Loucy (cell line): ENCODE data around the gene TRIM47.

ENCODE experiments used
- CTCF ChIP-seq: fragments of 200-600 bp; sonication (generic); conservative IDR thresholded peaks from 2 replicates; pipeline ENCODE4 v1.5.1; 2014; ENCODE audit warnings: mild to moderate bottlenecking, antibody characterized with exemption, low read length
- EZH2phosphoT487 ChIP-seq: fragments of 200-600 bp; IDR thresholded peaks from 2 replicates; pipeline ENCODE4 v1.6.1; 2018; ENCODE audit warnings: antibody characterized with exemption, mild to moderate bottlenecking, moderate library complexity, borderline replicate concordance

DNA sequence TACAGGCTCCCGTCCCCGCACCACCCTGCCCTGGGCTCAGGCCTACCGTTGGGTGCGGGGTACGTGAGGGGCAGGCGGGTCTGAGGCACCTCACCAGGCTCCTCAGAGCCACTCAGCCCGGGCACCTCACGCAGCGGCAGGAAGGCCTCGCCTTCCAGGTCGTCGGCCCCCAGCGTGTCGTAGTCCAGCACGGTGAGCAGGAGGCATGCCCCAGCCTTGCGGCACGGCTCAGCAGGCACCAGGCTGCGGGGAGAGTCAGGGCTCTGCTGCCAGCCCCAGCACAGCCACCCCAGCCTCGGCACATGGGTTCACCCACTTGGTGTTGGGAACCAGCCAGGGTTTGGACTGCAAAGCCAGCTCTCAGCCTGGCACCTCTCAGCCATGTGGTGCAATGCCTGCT is 49.6 kb downstream of the TRIM47 start:
- TF ChIP-seq CTCF, result no peak
- TF ChIP-seq EZH2phosphoT487, result no peak
